GM12878 (cell line): ENCODE results near the gene KLHL25. TPM values are rescaled to one million over a fixed set of nuclear protein-coding genes. Genes with fewer than 3 reads are reported as not detected.

Experiments used
- ATAC-seq: fragments of 200-7000 bp; cut with Tn5 transposase; 3 replicates; pipeline ENCODE4 v1.9.1; 2020; ENCODE audit warnings: mild to moderate bottlenecking, moderate library complexity
- BruUV-seq: library from RNA; stranded (reverse); fragments of 400-500 nt; replicated peaks from 2 replicates; lab custom pipeline; 2021; lab: Mats Ljungman, UMichigan
- CTCF ChIA-PET: fragments of 300-600 bp; sonication (Branson Sonifier 250); formaldehyde crosslinking; extraction: SDS; loops from one replicate; lab custom pipeline; 2021; ENCODE audit warnings: inconsistent platforms; lab: Yijun Ruan, JAX
- POLR2A ChIA-PET: fragments of 350-600 bp; formaldehyde crosslinking; extraction: SDS; loops from one replicate; lab custom pipeline; 2021; ENCODE audit warnings: inconsistent platforms; lab: Charles Lee
- RAD21 ChIA-PET: fragments of 300-600 bp; sonication (Branson Sonifier 250); formaldehyde crosslinking; loops from one replicate; lab custom pipeline; 2023; ENCODE audit warnings: antibody characterized with exemption; ENCODE audit not compliant: unreplicated experiment; lab: Charles Lee
- SMC1A ChIA-PET: fragments of 300-600 bp; sonication (Branson Sonifier 250); formaldehyde crosslinking; loops from one replicate; lab custom pipeline; 2023; ENCODE audit not compliant: unreplicated experiment, uncharacterized antibody; lab: Charles Lee
- DNase-seq: peaks from one replicate; pipeline ENCODE4 v3.0.0-alpha.2; 2011; ENCODE audit warnings: low read depth, low spot score
- FAIRE-seq: peaks from 3 replicates; lab custom pipeline; 2011; peaks lifted over from hg19 to GRCh38; lab: Jason Lieb, UNC
- H2AFZ ChIP-seq: 2 replicates; pipeline ENCODE4 v1.6.0; 2011; ENCODE audit warnings: low read depth, low read length, control low read depth; ENCODE audit not compliant: control insufficient read depth
- H3K27ac ChIP-seq: 2 replicates; pipeline ENCODE4 v1.5.1; 2011; ENCODE audit warnings: control low read depth; ENCODE audit not compliant: control insufficient read depth, insufficient read depth
- H3K27me3 ChIP-seq, 2 experiments: replicated peaks in 1 of 2; 2 replicates each; pipeline versions ENCODE4 v1.6.0 to v1.6.1; 2011; ENCODE audit warnings: low read length in 1 of 2; ENCODE audit not compliant: control insufficient read depth in 2 of 2, insufficient read depth in 2 of 2
- H3K36me3 ChIP-seq, 2 experiments: 2 replicates each; pipeline ENCODE4 v1.5.1; 2011; ENCODE audit warnings: low read length in 1 of 2; ENCODE audit not compliant: control insufficient read depth in 2 of 2, insufficient read depth in 2 of 2
- H3K4me1 ChIP-seq: 2 replicates; pipeline ENCODE4 v1.6.1; 2011; ENCODE audit warnings: mild to moderate bottlenecking, low read length, moderate library complexity, mixed read lengths; ENCODE audit not compliant: control insufficient read depth, insufficient read depth
- H3K4me2 ChIP-seq: 2 replicates; pipeline ENCODE4 v1.6.0; 2011; ENCODE audit warnings: control low read depth; ENCODE audit not compliant: control insufficient read depth, insufficient read depth
- H3K4me3 ChIP-seq: fragments of 200-600 bp; sonication (generic); 2 replicates; pipeline ENCODE4 v1.5.1; 2016
- H3K79me2 ChIP-seq: 2 replicates; pipeline ENCODE4 v1.6.0; 2011; ENCODE audit warnings: low read length; ENCODE audit not compliant: control insufficient read depth, insufficient read depth
- H3K9ac ChIP-seq: 2 replicates; pipeline ENCODE4 v1.8.0; 2011; ENCODE audit warnings: low read length, control low read depth, mixed read lengths; ENCODE audit not compliant: control insufficient read depth, insufficient read depth
- H3K9me3 ChIP-seq: replicated peaks from 3 replicates; pipeline ENCODE4 v1.5.1; 2011; ENCODE audit warnings: mild to moderate bottlenecking, low read length; ENCODE audit not compliant: control insufficient read depth, insufficient read depth
- H4K20me1 ChIP-seq: 2 replicates; pipeline ENCODE4 v1.6.0; 2011; ENCODE audit not compliant: control insufficient read depth, insufficient read depth
- BRCA1 ChIP-seq: IDR thresholded peaks from 2 replicates; pipeline ENCODE4 v1.6.1; 2011; ENCODE audit warnings: low read depth, low read length, improper control_type of control experiment
- EGR1 ChIP-seq, 2 experiments: IDR thresholded peaks; 1 replicate in 1 of 2; 2 replicates in 1 of 2; pipeline ENCODE4 v1.6.1; 2011 to 2012; ENCODE audit warnings: low read depth in 2 of 2, low read length in 2 of 2, borderline replicate concordance in 1 of 2, mild to moderate bottlenecking in 1 of 2, moderate library complexity in 1 of 2
- ETV6 ChIP-seq, 2 experiments: fragments of 450-650 bp in 1 of 2; IDR thresholded peaks in 1 of 2; conservative IDR thresholded peaks in 1 of 2; 2 replicates each; pipeline ENCODE4 v1.6.1; 2014; ENCODE audit warnings: antibody characterized with exemption in 1 of 2, borderline replicate concordance in 1 of 2, low read depth in 1 of 2, mild to moderate bottlenecking in 1 of 2, moderate library complexity in 1 of 2
- EZH2 ChIP-seq: IDR thresholded peaks from 2 replicates; pipeline ENCODE4 v1.6.1; 2012; ENCODE audit warnings: low read depth, mild to moderate bottlenecking, control low read depth, inconsistent platforms, low read length, borderline replicate concordance; ENCODE audit not compliant: control insufficient read depth
- HDAC2 ChIP-seq: fragments of 200-600 bp; sonication (generic); IDR thresholded peaks from 2 replicates; pipeline ENCODE4 v1.6.1; 2017
- POU2F2 ChIP-seq: IDR thresholded peaks from 3 replicates; pipeline ENCODE4 v1.6.1; 2011; ENCODE audit warnings: low read depth, mild to moderate bottlenecking, low read length, borderline replicate concordance
- RAD21 ChIP-seq: IDR thresholded peaks from 2 replicates; pipeline ENCODE4 v1.6.1; 2011; ENCODE audit warnings: mild to moderate bottlenecking, low read depth, low read length, moderate library complexity; ENCODE audit not compliant: insufficient read depth
- RBBP5 ChIP-seq: fragments of 200-600 bp; sonication (generic); conservative IDR thresholded peaks from 2 replicates; pipeline ENCODE4 v1.6.1; 2016
- RFX5 ChIP-seq: IDR thresholded peaks from 2 replicates; pipeline ENCODE4 v1.6.1; 2011; ENCODE audit warnings: low read depth, low read length, improper control_type of control experiment
- SPI1 ChIP-seq: IDR thresholded peaks from 2 replicates; pipeline ENCODE4 v1.6.1; 2011; ENCODE audit warnings: low read depth, mild to moderate bottlenecking, low read length, moderate library complexity, borderline replicate concordance; ENCODE audit not compliant: insufficient read depth
- TCF7 ChIP-seq: IDR thresholded peaks from 2 replicates; pipeline ENCODE4 v1.6.1; 2014; ENCODE audit warnings: antibody characterized with exemption, borderline replicate concordance
- ZNF217 ChIP-seq: fragments of 450-650 bp; IDR thresholded peaks from 2 replicates; pipeline ENCODE4 v1.6.1; 2017; ENCODE audit warnings: antibody characterized with exemption, mild to moderate bottlenecking
- ZNF274 ChIP-seq: IDR thresholded peaks from one replicate; pipeline ENCODE4 v1.8.0; 2011; ENCODE audit not compliant: insufficient read length, insufficient read depth
- ZNF622 ChIP-seq: fragments of 450-650 bp; IDR thresholded peaks from 2 replicates; pipeline ENCODE4 v1.6.1; 2017; ENCODE audit warnings: mild to moderate bottlenecking, inconsistent platforms
- WGBS: methylation state at CpG from one replicate; pipeline ENCODE4 v1.1.6; 2016; ENCODE audit warnings: low lambda C conversion rate; ENCODE audit not compliant: insufficient replicate concordance, insufficient coverage; ENCODE audit errors: missing lambda C conversion rate; 5-methylcytosine and 5-hydroxymethylcytosine counted together
- in situ Hi-C: fragments of 300-500 bp; cut with MboI; formaldehyde crosslinking; loops from 9 replicates; pipeline ENCODE4 v1.14.3; 2018; ENCODE audit warnings: mixed read lengths
- intact Hi-C: fragments of 100-400 bp; cut with micrococcal nuclease; formaldehyde crosslinking; loops from one replicate; pipeline ENCODE4 v1.14.2; 2022; ENCODE audit not compliant: unreplicated experiment
- polyA plus RNA-seq, 11 experiments: library from polyadenylated mRNA; depleted of rRNA in 4 of 11; unstranded in 6 of 11; stranded (reverse) in 5 of 11; fragments of >200 nt; fragmentation: Nextera tagmentation in 4 of 11; fragmentation: Illumina TruSeq in 1 of 11; extraction: Ambion mirVana in 4 of 11; extraction: Trizol in 1 of 11; gene quantifications; 1 replicate in 1 of 11; 2 replicates in 10 of 11; pipeline versions ENCODE4 v1.2.1 to v1.2.3, GENCODE V29; 2011 to 2016; ENCODE audit warnings: inconsistent platforms in 2 of 11, missing spikeins in 2 of 11, low read depth in 1 of 11
- total RNA-seq, 4 experiments: library from RNA; depleted of rRNA in 3 of 4; stranded (reverse); fragments of >200 nt in 3 of 4; fragmentation: Illumina TruSeq in 1 of 4; extraction: Trizol in 1 of 4; gene quantifications; 2 replicates each; pipeline versions ENCODE4 v1.2.1 to v1.2.3, GENCODE V29; 2013 to 2021
- TF ChIP-seq, protein P1 (sequence below): IDR thresholded peaks from 2 replicates; pipeline ENCODE4 v1.6.1; 2011; ENCODE audit warnings: low read depth, low read length, improper control_type of control experiment, borderline replicate concordance
- TF ChIP-seq, protein P2 (sequence below): fragments of 450-650 bp; IDR thresholded peaks from 2 replicates; pipeline ENCODE4 v1.6.1; 2016; ENCODE audit warnings: mild to moderate bottlenecking
- TF ChIP-seq, protein P3 (sequence below): fragments of 150-350 bp; IDR thresholded peaks from 2 replicates; pipeline ENCODE4 v1.6.1; 2016; ENCODE audit warnings: low read depth, low read length

Gene KLHL25
- total and polyA plus RNA-seq, 10 of the 15 experiments (the other 5 are each of a cell fraction or from before 2014, with no cell fraction given) = 0.04 to 3.0 (median 2.1) TPM; not detected in 1

DNA sequence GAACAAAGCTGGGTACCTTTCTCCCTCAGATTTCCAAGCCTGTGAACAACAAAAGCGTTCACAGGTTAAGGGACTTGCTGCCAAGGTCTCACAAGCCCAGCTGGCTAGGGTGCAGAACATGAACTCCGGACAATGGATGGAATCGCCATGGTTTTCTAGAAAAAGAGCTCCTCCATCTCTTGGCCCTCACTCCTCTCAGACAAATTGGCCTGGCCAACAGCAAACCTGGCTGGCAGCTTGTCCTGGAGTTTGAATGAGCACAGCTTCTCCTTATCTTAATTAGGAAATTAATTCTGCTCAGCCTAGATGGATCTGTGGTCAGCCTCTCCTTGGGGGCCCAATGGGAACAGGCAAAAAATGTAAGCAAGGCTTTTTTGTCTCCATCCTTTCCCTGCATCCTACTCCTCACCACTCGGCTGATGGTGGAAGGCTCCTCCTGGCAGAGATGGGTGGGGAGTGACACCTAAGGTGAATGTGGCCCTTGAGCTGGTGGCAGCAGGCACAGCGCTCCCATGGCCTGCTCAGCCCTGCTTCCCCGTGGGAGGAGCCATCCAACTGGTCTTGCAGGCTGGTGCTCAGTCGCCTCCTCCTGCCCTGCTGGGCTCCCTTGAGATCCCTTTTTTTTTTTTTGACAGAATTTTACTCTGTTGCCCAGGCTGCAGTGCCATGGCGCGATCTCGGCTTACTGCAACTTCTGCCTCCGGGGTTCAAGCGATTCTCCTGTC is 5.8 kb downstream of the KLHL25 start:
- in situ Hi-C loops = no loop called here
- Histone ChIP-seq H3K27ac (no peak overlapping the region), H3K27me3 (no peaks in the 10 kb centered on the region), H3K9me3 (no peaks in the 10 kb centered on the region), H3K36me3 (no peaks in the 10 kb centered on the region), H3K4me2 (no peak overlapping the region), H3K4me1 (peaks cover 26% of the 10 kb centered on the region), H2AFZ (no peak overlapping the region), H4K20me1 (peaks cover 5% of the 10 kb centered on the region; the same call in 1 of the 2 replicates), H3K79me2 (peaks cover 5% of the 10 kb centered on the region), H3K4me3 (no peak overlapping the region), H3K9ac (no peak overlapping the region)
- ChIA-PET RAD21 (no interaction called here), CTCF (interaction anchor here (0.8 to 3.0 kb wide), 3 partner anchors 10 to 61 kb away, joined by 3 to 8 read pairs (median 3); no protein-coding TSS in a partner anchor), POLR2A (no interaction called here), SMC1A (interaction anchor here (0.7 kb wide), 1 partner anchor 164 kb away, joined by 3 read pairs; no protein-coding TSS in a partner anchor)
- DNase-seq (no peak), FAIRE-seq (no peak), ATAC-seq (no peak)
- BruUV-seq = no TSS peak
- WGBS = 93% methylated on average over 12 of the region's 12 CpGs
- intact Hi-C loops = no loop called here
- no peak for TF ChIP-seq RAD21
- no peak for TF ChIP-seq RFX5
- no peak for TF ChIP-seq HDAC2
- no peak for TF ChIP-seq BRCA1
- no peak for TF ChIP-seq TCF7
- no peak for TF ChIP-seq EGR1 (IDR thresholded peaks at IDR 0.05; ENCODE audit: borderline replicate concordance in 1 of 2, low read depth in 2 of 2, low read length in 2 of 2)
- TF ChIP-seq ZNF274 = no peak
- TF ChIP-seq ZNF217 = no peak
- no peak for TF ChIP-seq ZNF622
- TF ChIP-seq, protein P1, sequence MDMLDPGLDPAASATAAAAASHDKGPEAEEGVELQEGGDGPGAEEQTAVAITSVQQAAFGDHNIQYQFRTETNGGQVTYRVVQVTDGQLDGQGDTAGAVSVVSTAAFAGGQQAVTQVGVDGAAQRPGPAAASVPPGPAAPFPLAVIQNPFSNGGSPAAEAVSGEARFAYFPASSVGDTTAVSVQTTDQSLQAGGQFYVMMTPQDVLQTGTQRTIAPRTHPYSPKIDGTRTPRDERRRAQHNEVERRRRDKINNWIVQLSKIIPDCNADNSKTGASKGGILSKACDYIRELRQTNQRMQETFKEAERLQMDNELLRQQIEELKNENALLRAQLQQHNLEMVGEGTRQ = no peak
- no peak for TF ChIP-seq EZH2
- TF ChIP-seq RBBP5 = no peak
- TF ChIP-seq, protein P2, sequence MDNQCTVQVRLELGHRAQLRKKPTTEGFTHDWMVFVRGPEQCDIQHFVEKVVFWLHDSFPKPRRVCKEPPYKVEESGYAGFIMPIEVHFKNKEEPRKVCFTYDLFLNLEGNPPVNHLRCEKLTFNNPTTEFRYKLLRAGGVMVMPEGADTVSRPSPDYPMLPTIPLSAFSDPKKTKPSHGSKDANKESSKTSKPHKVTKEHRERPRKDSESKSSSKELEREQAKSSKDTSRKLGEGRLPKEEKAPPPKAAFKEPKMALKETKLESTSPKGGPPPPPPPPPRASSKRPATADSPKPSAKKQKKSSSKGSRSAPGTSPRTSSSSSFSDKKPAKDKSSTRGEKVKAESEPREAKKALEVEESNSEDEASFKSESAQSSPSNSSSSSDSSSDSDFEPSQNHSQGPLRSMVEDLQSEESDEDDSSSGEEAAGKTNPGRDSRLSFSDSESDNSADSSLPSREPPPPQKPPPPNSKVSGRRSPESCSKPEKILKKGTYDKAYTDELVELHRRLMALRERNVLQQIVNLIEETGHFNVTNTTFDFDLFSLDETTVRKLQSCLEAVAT = no peak
- TF ChIP-seq POU2F2 = no peak
- TF ChIP-seq, protein P3, sequence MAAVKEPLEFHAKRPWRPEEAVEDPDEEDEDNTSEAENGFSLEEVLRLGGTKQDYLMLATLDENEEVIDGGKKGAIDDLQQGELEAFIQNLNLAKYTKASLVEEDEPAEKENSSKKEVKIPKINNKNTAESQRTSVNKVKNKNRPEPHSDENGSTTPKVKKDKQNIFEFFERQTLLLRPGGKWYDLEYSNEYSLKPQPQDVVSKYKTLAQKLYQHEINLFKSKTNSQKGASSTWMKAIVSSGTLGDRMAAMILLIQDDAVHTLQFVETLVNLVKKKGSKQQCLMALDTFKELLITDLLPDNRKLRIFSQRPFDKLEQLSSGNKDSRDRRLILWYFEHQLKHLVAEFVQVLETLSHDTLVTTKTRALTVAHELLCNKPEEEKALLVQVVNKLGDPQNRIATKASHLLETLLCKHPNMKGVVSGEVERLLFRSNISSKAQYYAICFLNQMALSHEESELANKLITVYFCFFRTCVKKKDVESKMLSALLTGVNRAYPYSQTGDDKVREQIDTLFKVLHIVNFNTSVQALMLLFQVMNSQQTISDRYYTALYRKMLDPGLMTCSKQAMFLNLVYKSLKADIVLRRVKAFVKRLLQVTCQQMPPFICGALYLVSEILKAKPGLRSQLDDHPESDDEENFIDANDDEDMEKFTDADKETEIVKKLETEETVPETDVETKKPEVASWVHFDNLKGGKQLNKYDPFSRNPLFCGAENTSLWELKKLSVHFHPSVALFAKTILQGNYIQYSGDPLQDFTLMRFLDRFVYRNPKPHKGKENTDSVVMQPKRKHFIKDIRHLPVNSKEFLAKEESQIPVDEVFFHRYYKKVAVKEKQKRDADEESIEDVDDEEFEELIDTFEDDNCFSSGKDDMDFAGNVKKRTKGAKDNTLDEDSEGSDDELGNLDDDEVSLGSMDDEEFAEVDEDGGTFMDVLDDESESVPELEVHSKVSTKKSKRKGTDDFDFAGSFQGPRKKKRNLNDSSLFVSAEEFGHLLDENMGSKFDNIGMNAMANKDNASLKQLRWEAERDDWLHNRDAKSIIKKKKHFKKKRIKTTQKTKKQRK = no peak
- no peak for TF ChIP-seq SPI1
- no peak for TF ChIP-seq ETV6 (conservative IDR thresholded peaks at IDR 0.05 in 1 of 2, IDR thresholded peaks at IDR 0.05 in 1 of 2; ENCODE audit: borderline replicate concordance in 1 of 2, low read depth in 1 of 2)
